PC-3 (cell line): Measurements from ENCODE around the gene DGCR2. TPM values are rescaled to one million over a fixed set of nuclear protein-coding genes. Genes with fewer than 3 reads are reported as not detected.

Experiments used
- ATAC-seq: fragments of 200-7000 bp; cut with Tn5 transposase; 2 replicates; pipeline ENCODE4 v1.9.1; 2020; ENCODE audit warnings: mild to moderate bottlenecking, moderate library complexity
- BruUV-seq: library from RNA; stranded (reverse); fragments of 400-500 nt; replicated peaks from 2 replicates; lab custom pipeline; 2021; lab: Mats Ljungman, UMichigan
- CTCF ChIA-PET: fragments of 300-600 bp; sonication (Branson Sonifier 250); formaldehyde crosslinking; loops from one replicate; lab custom pipeline; 2022; ENCODE audit warnings: antibody characterized with exemption; lab: Charles Lee
- POLR2A ChIA-PET: fragments of 300-600 bp; sonication (Branson Sonifier 250); formaldehyde crosslinking; loops from one replicate; lab custom pipeline; 2022; ENCODE audit warnings: antibody characterized with exemption; ENCODE audit not compliant: unreplicated experiment; lab: Charles Lee
- DNase-seq: peaks from one replicate; pipeline ENCODE4 v3.0.0-alpha.2; 2015
- H2AFZ ChIP-seq: fragments of 300-600 bp; sonication (generic); 2 replicates; pipeline ENCODE4 v1.6.0; 2016; ENCODE audit warnings: antibody characterized with exemption, low read length
- H3F3A ChIP-seq: fragments of 300-600 bp; sonication (generic); one replicate; pipeline ENCODE4 v1.6.0; 2017; ENCODE audit warnings: antibody characterized with exemption, low read length, control low read depth, mild to moderate bottlenecking; ENCODE audit not compliant: unreplicated experiment
- H3K27ac ChIP-seq: fragments of 300-600 bp; sonication (generic); 2 replicates; pipeline ENCODE4 v1.5.1; 2016; ENCODE audit warnings: mild to moderate bottlenecking, low read length
- H3K27me3 ChIP-seq: fragments of 300-600 bp; sonication (generic); 2 replicates; pipeline ENCODE4 v1.6.1; 2016; ENCODE audit warnings: low read length, mixed read lengths
- H3K36me3 ChIP-seq: fragments of 300-600 bp; sonication (generic); 2 replicates; pipeline ENCODE4 v1.6.1; 2016; ENCODE audit warnings: low read depth, mixed run types, low read length, mixed read lengths
- H3K4me1 ChIP-seq: fragments of 300-600 bp; sonication (generic); 2 replicates; pipeline ENCODE4 v1.5.1; 2016; ENCODE audit warnings: low read length; ENCODE audit not compliant: insufficient read depth
- H3K4me2 ChIP-seq: fragments of 300-600 bp; sonication (generic); 2 replicates; pipeline ENCODE4 v1.6.0; 2016; ENCODE audit warnings: low read length
- H3K4me3 ChIP-seq: fragments of 300-600 bp; sonication (generic); 2 replicates; pipeline ENCODE4 v1.5.1; 2016; ENCODE audit warnings: mild to moderate bottlenecking, low read length, mixed read lengths
- H3K79me2 ChIP-seq: fragments of 300-600 bp; sonication (generic); 2 replicates; pipeline ENCODE4 v1.6.1; 2017; ENCODE audit warnings: low read length, mixed read lengths
- H3K9ac ChIP-seq: fragments of 300-600 bp; sonication (generic); 2 replicates; pipeline ENCODE4 v1.6.0; 2016; ENCODE audit warnings: mild to moderate bottlenecking, low read length
- H3K9me2 ChIP-seq: fragments of 300-600 bp; sonication (generic); replicated peaks from 2 replicates; pipeline ENCODE4 v1.6.1; 2016; ENCODE audit warnings: mixed run types, low read length, mixed read lengths
- H3K9me3 ChIP-seq: fragments of 300-600 bp; sonication (generic); 2 replicates; pipeline ENCODE4 v1.6.1; 2016; ENCODE audit warnings: low read length, mixed read lengths
- H4K20me1 ChIP-seq: fragments of 300-600 bp; sonication (generic); 2 replicates; pipeline ENCODE4 v1.6.1; 2016; ENCODE audit warnings: low read length, mixed read lengths
- CTCF ChIP-seq: fragments of 300-600 bp; sonication (generic); conservative IDR thresholded peaks from 2 replicates; pipeline ENCODE4 v1.5.1; 2017; ENCODE audit warnings: antibody characterized with exemption, low read depth, mild to moderate bottlenecking, low read length
- EZH2 ChIP-seq: fragments of 300-600 bp; sonication (generic); IDR thresholded peaks from one replicate; pipeline ENCODE4 v1.6.1; 2017; ENCODE audit warnings: antibody characterized with exemption, mild to moderate bottlenecking, low read length; ENCODE audit not compliant: unreplicated experiment
- EZH2phosphoT487 ChIP-seq: fragments of 300-600 bp; sonication (generic); IDR thresholded peaks from 2 replicates; pipeline ENCODE4 v1.6.1; 2018; ENCODE audit warnings: mild to moderate bottlenecking, antibody characterized with exemption, low read length, borderline replicate concordance
- intact Hi-C: fragments of 100-400 bp; cut with micrococcal nuclease; formaldehyde crosslinking; loops from 2 replicates; pipeline ENCODE4 v1.9.0; 2023
- total RNA-seq: library from RNA; depleted of rRNA; stranded (reverse); fragments of >200 nt; gene quantifications from 2 replicates; pipeline ENCODE4 v1.2.3, GENCODE V29; 2014

DGCR2 gene
- total RNA-seq, 1 experiment from 2014 or later, result 36.1 TPM

DNA sequence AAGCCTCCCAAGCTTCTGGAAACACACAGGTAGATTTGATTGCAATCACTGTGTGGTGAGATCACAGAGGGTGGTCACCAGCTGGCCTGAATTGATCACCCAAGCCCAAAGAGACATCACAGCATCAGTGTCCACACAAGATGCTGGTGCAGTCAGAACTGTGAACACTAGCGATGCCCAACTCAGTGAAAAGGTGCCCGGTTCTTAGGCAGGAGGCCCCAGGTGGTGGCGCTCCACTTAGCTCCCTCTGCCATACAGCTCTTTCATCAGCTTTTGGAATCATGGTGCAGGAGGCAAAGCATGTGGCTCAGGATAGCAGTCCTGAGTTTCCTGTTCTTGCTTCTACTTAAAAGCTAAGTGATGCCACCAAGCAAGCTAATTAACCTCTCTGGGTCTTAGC, 11.1 kb downstream of the DGCR2 start:
- TF ChIP-seq EZH2 (no peak), EZH2phosphoT487 (no peak), CTCF (0 out of 2 replicates have a peak, but pooled peaks have one; percentile 13)
- intact Hi-C loops, result no loop called here
- Histone ChIP-seq H3F3A (no peaks in the 10 kb centered on the region), H4K20me1 (peaks cover 55% of the 10 kb centered on the region; the same call in 1 of the 2 replicates), H3K79me2 (peaks cover 84% of the 10 kb centered on the region), H3K4me1 (peaks cover 8% of the 10 kb centered on the region; the same call in 1 of the 2 replicates), H3K4me2 (no peak overlapping the region), H3K27me3 (no peaks in the 10 kb centered on the region), H3K9me3 (no peaks in the 10 kb centered on the region), H2AFZ (no peak overlapping the region), H3K27ac (no peak overlapping the region), H3K36me3 (no peaks in the 10 kb centered on the region), H3K9me2 (no peaks in the 10 kb centered on the region), H3K9ac (no peak overlapping the region), H3K4me3 (no peak overlapping the region)
- DNase-seq, result no peak
- no TSS peak for BruUV-seq
- CTCF ChIA-PET, result no interaction called here
- POLR2A ChIA-PET, result no interaction called here
- ATAC-seq, result no peak

- intact Hi-C loops, result no loop called here
- ChIA-PET POLR2A (no interaction called here), CTCF (no interaction called here)
- H3K79me2 ChIP-seq, result peaks cover 84% of the 10 kb centered on the region
- no peak for TF ChIP-seq EZH2phosphoT487
- no peak for TF ChIP-seq EZH2
- TF ChIP-seq CTCF, result no peak
- no TSS peak for BruUV-seq
- DNase-seq, result no peak
- H3K9me2 ChIP-seq, result no peaks in the 10 kb centered on the region
- H3F3A ChIP-seq, result no peaks in the 10 kb centered on the region
- no peak overlapping the region for H3K4me2 ChIP-seq
- ATAC-seq, result no peak
- no peaks in the 10 kb centered on the region for H3K36me3 ChIP-seq
- H3K4me1 ChIP-seq, result peaks cover 8% of the 10 kb centered on the region; the same call in 1 of the 2 replicates
- H4K20me1 ChIP-seq, result peaks cover 55% of the 10 kb centered on the region; the same call in 1 of the 2 replicates
- no peaks in the 10 kb centered on the region for H3K9me3 ChIP-seq
- H3K9ac ChIP-seq, result no peak overlapping the region
- no peak overlapping the region for H3K4me3 ChIP-seq
- no peaks in the 10 kb centered on the region for H3K27me3 ChIP-seq
- H2AFZ ChIP-seq, result no peak overlapping the region
- H3K27ac ChIP-seq, result no peak overlapping the region
Measured at GRCh38 chr22:19110646-19111045, 11.6 kb downstream of the DGCR2 start.

DNA sequence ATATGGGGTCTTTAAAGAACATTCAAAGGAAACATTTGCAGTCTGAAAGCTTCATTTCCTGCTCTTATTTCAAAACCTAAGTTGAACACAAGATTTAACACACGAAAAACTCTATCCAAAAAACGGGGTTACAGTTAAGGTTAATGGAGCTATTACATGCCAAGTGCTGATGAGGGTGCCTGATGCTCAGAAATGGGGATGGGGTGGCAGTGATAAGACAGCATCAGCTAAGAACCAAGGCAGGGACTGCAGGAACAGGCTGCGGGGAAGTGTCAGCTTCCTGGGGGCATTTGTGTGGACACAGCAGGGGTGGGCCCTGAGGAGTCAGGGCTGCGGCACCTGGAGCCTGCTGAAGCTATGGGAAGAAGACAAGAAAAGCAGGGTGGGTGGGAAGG, 12.2 kb downstream of the DGCR2 start:
- H3K9me2 ChIP-seq, result no peaks in the 10 kb centered on the region
- TF ChIP-seq EZH2 (no peak), EZH2phosphoT487 (no peak), CTCF (no peak)
- CTCF ChIA-PET, result no interaction called here

More for the DNA sequence above, 12.2 kb downstream of the DGCR2 start:
- H3K4me2 ChIP-seq, result no peak overlapping the region
- H3K27me3 ChIP-seq, result no peaks in the 10 kb centered on the region
- peaks cover 49% of the 10 kb centered on the region; the same call in 1 of the 2 replicates for H4K20me1 ChIP-seq
- no peaks in the 10 kb centered on the region for H3K36me3 ChIP-seq
- no peak overlapping the region for H3K4me3 ChIP-seq
- no peaks in the 10 kb centered on the region for H3F3A ChIP-seq
- POLR2A ChIA-PET, result no interaction called here
- no peak for ATAC-seq
- peaks cover 8% of the 10 kb centered on the region; the same call in 1 of the 2 replicates for H3K4me1 ChIP-seq
- no peak overlapping the region for H3K9ac ChIP-seq
- H2AFZ ChIP-seq, result no peak overlapping the region
- no peaks in the 10 kb centered on the region for H3K9me3 ChIP-seq
- no peak overlapping the region for H3K27ac ChIP-seq
- H3K79me2 ChIP-seq, result peaks cover 84% of the 10 kb centered on the region
- intact Hi-C loops, result no loop called here
- no TSS peak for BruUV-seq
- no peak for DNase-seq
